OCI-LY1 (cell line): ENCODE data around the gene AMDHD2.
A peak's percentile ranks its signal among the peaks of the same experiment; 100 is the strongest.

ENCODE experiments used
- H2AFZ ChIP-seq: fragments of 200-600 bp; sonication (generic), shearing (Covaris generic); 2 replicates; pipeline ENCODE4 v1.6.0; 2014; ENCODE audit warnings: antibody characterized with exemption, mild to moderate bottlenecking, low read length
- H3F3A ChIP-seq: fragments of 200-600 bp; sonication (generic), shearing (Covaris generic); 2 replicates; pipeline ENCODE4 v1.6.0; 2014; ENCODE audit warnings: mild to moderate bottlenecking, antibody characterized with exemption, low read length, moderate library complexity; ENCODE audit not compliant: insufficient read depth
- H3K27ac ChIP-seq: fragments of 200-600 bp; sonication (generic); 2 replicates; pipeline ENCODE4 v1.5.1; 2014; ENCODE audit warnings: low read length, mixed run types, mild to moderate bottlenecking, low read depth; ENCODE audit not compliant: poor library complexity, severe bottlenecking
- H3K27me3 ChIP-seq: fragments of 200-600 bp; sonication (generic); 2 replicates; pipeline ENCODE4 v1.6.0; 2014; ENCODE audit warnings: antibody characterized with exemption, mild to moderate bottlenecking, low read length, moderate library complexity; ENCODE audit not compliant: insufficient read depth
- H3K36me3 ChIP-seq: fragments of 200-600 bp; sonication (generic); 2 replicates; pipeline ENCODE4 v1.6.1; 2014; ENCODE audit warnings: mild to moderate bottlenecking, antibody characterized with exemption, low read length, moderate library complexity, mixed read lengths; ENCODE audit not compliant: insufficient read depth
- H3K4me1 ChIP-seq: fragments of 200-600 bp; sonication (generic); 2 replicates; pipeline ENCODE4 v1.5.1; 2014; ENCODE audit warnings: mild to moderate bottlenecking, low read length, moderate library complexity; ENCODE audit not compliant: insufficient read depth, severe bottlenecking
- H3K4me2 ChIP-seq: fragments of 200-600 bp; sonication (generic), shearing (Covaris generic); 2 replicates; pipeline ENCODE4 v1.6.1; 2014; ENCODE audit warnings: low read length
- H3K4me3 ChIP-seq: fragments of 200-600 bp; sonication (generic); 2 replicates; pipeline ENCODE4 v1.5.1; 2014; ENCODE audit warnings: low read length, low read depth, mild to moderate bottlenecking, mixed read lengths; ENCODE audit not compliant: poor library complexity, severe bottlenecking
- H3K79me2 ChIP-seq: fragments of 200-600 bp; shearing (Covaris generic); 2 replicates; pipeline ENCODE4 v1.6.1; 2016; ENCODE audit warnings: mixed run types, low read length, mixed read lengths; ENCODE audit not compliant: insufficient read depth
- H3K9ac ChIP-seq: fragments of 200-600 bp; sonication (generic), shearing (Covaris generic); 2 replicates; pipeline ENCODE4 v1.6.1; 2014; ENCODE audit warnings: mild to moderate bottlenecking, low read length, mixed read lengths
- H3K9me2 ChIP-seq: fragments of 200-600 bp; sonication (generic), shearing (Covaris generic); 2 replicates; pipeline ENCODE4 v1.6.1; 2014; ENCODE audit warnings: low read depth, mild to moderate bottlenecking, low read length, mixed read lengths
- H3K9me3 ChIP-seq: fragments of 200-600 bp; shearing (Covaris generic); 2 replicates; pipeline ENCODE4 v1.6.1; 2014; ENCODE audit warnings: low read length, mixed read lengths
- H4K20me1 ChIP-seq: fragments of 200-600 bp; sonication (generic), shearing (Covaris generic); 2 replicates; pipeline ENCODE4 v1.6.0; 2016; ENCODE audit warnings: mild to moderate bottlenecking, low read length; ENCODE audit not compliant: insufficient read depth
- EZH2 ChIP-seq: fragments of 200-600 bp; sonication (generic), shearing (Covaris generic); IDR thresholded peaks from 2 replicates; pipeline ENCODE4 v1.8.0; 2017; ENCODE audit warnings: borderline replicate concordance, mixed run types, mild to moderate bottlenecking, antibody characterized with exemption, low read length, moderate library complexity, mixed read lengths
- TF ChIP-seq, protein P1 (sequence below): fragments of 200-600 bp; sonication (generic), shearing (Covaris generic); IDR thresholded peaks from 2 replicates; pipeline ENCODE4 v1.5.1; 2017; ENCODE audit warnings: mild to moderate bottlenecking, antibody characterized with exemption, low read length, moderate library complexity, mixed read lengths

The AMDHD2 gene

DNA sequence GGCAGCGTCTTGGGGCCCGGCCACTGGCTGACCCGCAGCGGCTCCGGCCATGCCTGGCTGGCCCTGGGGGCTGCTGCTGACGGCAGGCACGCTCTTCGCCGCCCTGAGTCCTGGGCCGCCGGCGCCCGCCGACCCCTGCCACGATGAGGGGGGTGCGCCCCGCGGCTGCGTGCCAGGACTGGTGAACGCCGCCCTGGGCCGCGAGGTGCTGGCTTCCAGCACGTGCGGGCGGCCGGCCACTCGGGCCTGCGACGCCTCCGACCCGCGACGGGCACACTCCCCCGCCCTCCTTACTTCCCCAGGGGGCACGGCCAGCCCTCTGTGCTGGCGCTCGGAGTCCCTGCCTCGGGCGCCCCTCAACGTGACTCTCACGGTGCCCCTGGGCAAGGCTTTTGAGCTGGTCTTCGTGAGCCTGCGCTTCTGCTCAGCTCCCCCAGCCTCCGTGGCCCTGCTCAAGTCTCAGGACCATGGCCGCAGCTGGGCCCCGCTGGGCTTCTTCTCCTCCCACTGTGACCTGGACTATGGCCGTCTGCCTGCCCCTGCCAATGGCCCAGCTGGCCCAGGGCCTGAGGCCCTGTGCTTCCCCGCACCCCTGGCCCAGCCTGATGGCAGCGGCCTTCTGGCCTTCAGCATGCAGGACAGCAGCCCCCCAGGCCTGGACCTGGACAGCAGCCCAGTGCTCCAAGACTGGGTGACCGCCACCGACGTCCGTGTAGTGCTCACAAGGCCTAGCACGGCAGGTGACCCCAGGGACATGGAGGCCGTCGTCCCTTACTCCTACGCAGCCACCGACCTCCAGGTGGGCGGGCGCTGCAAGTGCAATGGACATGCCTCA, 48.3 kb upstream of the AMDHD2 start:
- no peak for TF ChIP-seq EZH2
- TF ChIP-seq, protein P1, sequence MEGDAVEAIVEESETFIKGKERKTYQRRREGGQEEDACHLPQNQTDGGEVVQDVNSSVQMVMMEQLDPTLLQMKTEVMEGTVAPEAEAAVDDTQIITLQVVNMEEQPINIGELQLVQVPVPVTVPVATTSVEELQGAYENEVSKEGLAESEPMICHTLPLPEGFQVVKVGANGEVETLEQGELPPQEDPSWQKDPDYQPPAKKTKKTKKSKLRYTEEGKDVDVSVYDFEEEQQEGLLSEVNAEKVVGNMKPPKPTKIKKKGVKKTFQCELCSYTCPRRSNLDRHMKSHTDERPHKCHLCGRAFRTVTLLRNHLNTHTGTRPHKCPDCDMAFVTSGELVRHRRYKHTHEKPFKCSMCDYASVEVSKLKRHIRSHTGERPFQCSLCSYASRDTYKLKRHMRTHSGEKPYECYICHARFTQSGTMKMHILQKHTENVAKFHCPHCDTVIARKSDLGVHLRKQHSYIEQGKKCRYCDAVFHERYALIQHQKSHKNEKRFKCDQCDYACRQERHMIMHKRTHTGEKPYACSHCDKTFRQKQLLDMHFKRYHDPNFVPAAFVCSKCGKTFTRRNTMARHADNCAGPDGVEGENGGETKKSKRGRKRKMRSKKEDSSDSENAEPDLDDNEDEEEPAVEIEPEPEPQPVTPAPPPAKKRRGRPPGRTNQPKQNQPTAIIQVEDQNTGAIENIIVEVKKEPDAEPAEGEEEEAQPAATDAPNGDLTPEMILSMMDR, result no peak
- no peak overlapping the region for H3K27ac ChIP-seq
- peak overlapping the region; percentile 38; the same call in 1 of the 2 replicates for H3K4me2 ChIP-seq
- no peak overlapping the region for H3K9ac ChIP-seq
- H3F3A ChIP-seq, result no peaks in the 10 kb centered on the region
- no peaks in the 10 kb centered on the region for H3K9me3 ChIP-seq
- H3K9me2 ChIP-seq, result no peaks in the 10 kb centered on the region
- H3K4me3 ChIP-seq, result no peak overlapping the region
- H2AFZ ChIP-seq, result no peak overlapping the region
- no peaks in the 10 kb centered on the region for H3K36me3 ChIP-seq
- peaks cover 17% of the 10 kb centered on the region for H3K27me3 ChIP-seq
- H3K4me1 ChIP-seq, result peaks cover 60% of the 10 kb centered on the region
- no peaks in the 10 kb centered on the region for H3K79me2 ChIP-seq
- no peaks in the 10 kb centered on the region for H4K20me1 ChIP-seq

- no peak overlapping the region for H3K4me3 ChIP-seq
- H3K27ac ChIP-seq, result no peak overlapping the region
- H3F3A ChIP-seq, result no peaks in the 10 kb centered on the region
- no peak overlapping the region for H2AFZ ChIP-seq
- no peak overlapping the region for H3K4me2 ChIP-seq
- no peaks in the 10 kb centered on the region for H3K79me2 ChIP-seq
- H4K20me1 ChIP-seq, result no peaks in the 10 kb centered on the region
- no peaks in the 10 kb centered on the region for H3K9me2 ChIP-seq
- TF ChIP-seq EZH2, result no peak
- TF ChIP-seq, protein P1, result no peak
- H3K36me3 ChIP-seq, result no peaks in the 10 kb centered on the region
- no peak overlapping the region for H3K9ac ChIP-seq
- H3K9me3 ChIP-seq, result no peaks in the 10 kb centered on the region
- H3K27me3 ChIP-seq, result peaks cover 17% of the 10 kb centered on the region
- H3K4me1 ChIP-seq, result peaks cover 54% of the 10 kb centered on the region
Measured at GRCh38 chr16:2472488-2472864, 47.7 kb upstream of the AMDHD2 start.

GRCh38 chr16:2472885-2473445, 47.2 kb upstream of the AMDHD2 start:
- no peak overlapping the region for H3K27ac ChIP-seq
- H4K20me1 ChIP-seq, result no peaks in the 10 kb centered on the region
- no peaks in the 10 kb centered on the region for H3F3A ChIP-seq
- H3K4me2 ChIP-seq, result 0 out of 2 replicates have a peak overlapping the region, but pooled peaks have one; percentile 44
- H2AFZ ChIP-seq, result no peak overlapping the region
- H3K9me2 ChIP-seq, result no peaks in the 10 kb centered on the region
- TF ChIP-seq EZH2, result no peak
- TF ChIP-seq, protein P1, result no peak
- H3K36me3 ChIP-seq, result no peaks in the 10 kb centered on the region
- peaks cover 17% of the 10 kb centered on the region for H3K27me3 ChIP-seq
- no peak overlapping the region for H3K9ac ChIP-seq
- peaks cover 51% of the 10 kb centered on the region for H3K4me1 ChIP-seq
- H3K79me2 ChIP-seq, result no peaks in the 10 kb centered on the region
- H3K4me3 ChIP-seq, result no peak overlapping the region
- no peaks in the 10 kb centered on the region for H3K9me3 ChIP-seq
